SW 1271 (cell line): ENCODE measurements around the gene TIPRL.
"Not testable (repeated sequence)": the region's sequence is repeated elsewhere in the genome, so short reads cannot be mapped to it uniquely, and the experiment has no call there.

Experiments used
- DNase-seq, 2 experiments: peaks; one replicate each; lab custom pipeline; 2025; lab: John Stamatoyannopoulos, UW

TIPRL gene

DNA sequence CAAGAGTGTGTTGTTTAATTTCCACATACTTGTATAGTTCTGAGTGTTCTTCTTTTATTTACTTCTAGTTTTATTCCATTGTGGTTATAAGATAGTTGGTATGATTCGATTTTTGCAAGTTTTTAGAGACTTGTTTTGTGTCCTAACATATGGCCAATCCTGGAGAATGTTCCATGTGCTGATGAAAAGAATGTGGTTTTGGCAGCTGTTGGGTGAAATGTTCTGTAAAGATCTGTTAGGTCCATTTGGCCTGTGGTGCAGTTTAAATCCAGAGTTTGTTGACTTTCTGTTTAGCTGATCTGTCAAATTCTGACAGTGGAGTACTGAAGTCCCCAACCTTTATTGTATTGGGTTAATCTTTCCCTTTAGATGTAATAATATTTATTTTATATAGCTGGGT, 19.5 kb upstream of the TIPRL start:
- DNase-seq = no peak

GRCh38 chr1:168159979-168160378, 18.8 kb upstream of the TIPRL start:
- DNase-seq = no peak

DNA sequence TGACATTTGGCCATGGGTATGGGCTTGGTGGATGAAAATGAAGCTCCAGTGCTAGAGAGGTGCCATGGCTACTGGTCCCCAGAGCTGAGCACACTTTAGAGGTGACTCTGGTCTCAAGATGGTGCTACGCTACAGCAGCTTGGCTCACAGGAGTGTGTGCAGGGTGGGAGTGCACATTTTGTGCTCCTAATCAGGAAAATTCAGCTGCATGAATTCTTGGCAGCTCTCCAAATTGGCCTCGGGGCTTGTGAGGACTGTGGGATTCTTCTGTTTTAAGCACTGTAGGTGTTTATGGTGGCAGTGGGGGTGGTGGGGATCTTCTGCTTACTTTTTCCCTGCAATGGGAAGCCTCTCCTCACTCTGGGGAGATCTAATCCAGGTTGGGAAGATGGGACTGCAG, 17.3 kb upstream of the TIPRL start:
- no peak for DNase-seq

- DNase-seq = no peak
Observed at GRCh38 chr1:168163670-168164069, 15.1 kb upstream of the TIPRL start.

GRCh38 chr1:168164771-168165170, 14.0 kb upstream of the TIPRL start:
- no peak for DNase-seq

DNA sequence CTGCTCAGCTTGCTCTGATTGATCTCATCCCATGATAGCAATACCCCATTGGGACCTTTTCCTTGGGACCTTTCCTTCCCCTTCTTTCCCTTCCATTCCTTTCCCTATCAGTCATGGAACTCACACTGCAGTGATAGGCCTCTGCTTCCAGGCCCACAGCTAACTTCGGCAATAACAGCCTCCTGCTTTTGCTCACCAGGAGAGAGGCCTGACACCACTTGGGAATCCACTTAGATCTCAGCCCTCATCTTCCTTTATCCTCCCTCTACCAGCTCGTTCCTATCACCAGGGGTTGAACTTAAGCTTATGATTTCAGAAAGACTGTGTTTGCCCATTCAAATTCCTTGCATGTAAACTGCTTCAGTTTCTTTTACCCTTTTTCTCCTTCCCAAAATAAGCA, 11.0 kb upstream of the TIPRL start:
- no peak for DNase-seq

DNA sequence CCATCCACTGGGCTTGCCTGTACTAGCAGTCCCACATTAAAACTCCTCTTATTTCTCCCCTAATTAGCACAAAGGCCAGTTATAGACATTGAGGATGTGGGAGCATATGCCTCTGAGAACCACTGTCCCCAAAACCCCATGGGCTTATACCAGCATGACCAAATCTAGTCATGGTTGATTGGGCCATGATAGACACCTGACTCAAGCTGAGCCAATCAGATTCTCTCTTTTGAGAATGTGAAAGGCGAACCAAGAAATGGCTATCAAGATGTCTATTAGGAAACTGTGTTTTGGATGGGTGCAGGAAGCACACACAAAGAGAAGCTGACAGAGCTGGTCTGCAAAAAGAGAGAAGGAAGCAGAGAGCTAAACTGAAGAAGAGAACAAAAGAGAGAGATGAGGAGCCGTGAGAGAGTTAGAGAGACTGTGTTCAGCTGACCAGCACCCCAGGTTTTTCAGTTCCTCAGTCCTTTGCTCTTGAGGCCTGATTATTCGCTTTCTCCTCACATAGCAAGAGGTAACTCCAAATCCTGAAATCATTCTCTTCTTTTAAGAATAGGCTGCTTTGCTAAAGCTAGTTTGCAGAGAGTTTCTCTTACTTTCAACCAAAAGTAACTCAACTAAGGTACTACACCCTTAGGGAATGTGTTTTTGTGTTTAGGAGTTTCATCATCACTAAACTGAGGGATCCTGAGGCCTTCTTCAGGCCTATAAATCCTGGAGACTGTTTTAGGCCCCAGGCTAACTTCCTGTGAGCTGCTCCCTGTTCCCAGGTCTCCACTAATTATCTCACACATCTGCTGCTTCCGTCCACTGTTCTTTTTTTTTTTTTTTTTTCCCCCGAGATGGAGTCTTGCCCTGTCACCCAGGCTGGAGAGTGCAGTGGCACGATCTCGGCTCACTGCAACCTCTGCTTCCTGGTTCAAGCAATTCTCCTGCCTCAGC, 7.9 kb upstream of the TIPRL start:
- DNase-seq = no peak

- DNase-seq = no peak
Observed at GRCh38 chr1:168172250-168172915, 6.4 kb upstream of the TIPRL start.

GRCh38 chr1:168178227-168178637, 530 bp upstream of the TIPRL start:
- no peak for DNase-seq

DNA sequence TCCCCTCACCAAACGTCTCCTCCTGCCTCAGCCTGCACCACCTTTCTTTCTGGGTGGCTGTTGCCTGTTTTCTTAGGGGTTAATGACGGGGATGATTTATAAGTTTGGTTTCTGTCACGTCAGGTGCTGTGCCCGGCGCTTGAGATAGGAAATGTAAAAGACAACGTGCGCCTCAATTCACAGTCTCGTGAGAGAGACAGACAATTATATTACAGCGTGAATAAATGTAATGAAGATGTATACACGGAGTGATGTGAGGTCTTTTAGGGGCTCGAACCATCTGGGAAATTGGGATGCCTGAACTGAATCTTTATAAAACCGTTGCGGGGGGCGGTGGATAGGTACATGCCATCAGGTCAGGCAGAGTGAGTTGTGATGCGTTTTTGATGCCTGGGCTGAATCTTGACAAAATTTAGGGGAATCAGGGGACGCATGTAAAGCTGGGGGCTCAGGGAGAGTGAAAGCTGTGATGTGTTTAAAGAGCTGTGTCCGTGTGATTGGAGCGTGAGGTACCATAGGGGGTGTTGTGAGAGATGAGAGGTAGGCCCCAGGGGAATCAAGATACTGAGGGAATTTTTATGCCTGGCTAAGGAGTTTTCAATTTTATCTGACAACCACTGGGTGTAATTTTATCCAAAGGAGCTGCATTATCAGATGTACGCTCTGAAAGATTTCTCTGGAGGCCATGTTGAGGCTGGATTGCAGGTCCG, 831 bp downstream of the TIPRL start:
- DNase-seq = no peak

- DNase-seq = no peak
Observed at GRCh38 chr1:168180148-168180524, 1.4 kb downstream of the TIPRL start.

DNA sequence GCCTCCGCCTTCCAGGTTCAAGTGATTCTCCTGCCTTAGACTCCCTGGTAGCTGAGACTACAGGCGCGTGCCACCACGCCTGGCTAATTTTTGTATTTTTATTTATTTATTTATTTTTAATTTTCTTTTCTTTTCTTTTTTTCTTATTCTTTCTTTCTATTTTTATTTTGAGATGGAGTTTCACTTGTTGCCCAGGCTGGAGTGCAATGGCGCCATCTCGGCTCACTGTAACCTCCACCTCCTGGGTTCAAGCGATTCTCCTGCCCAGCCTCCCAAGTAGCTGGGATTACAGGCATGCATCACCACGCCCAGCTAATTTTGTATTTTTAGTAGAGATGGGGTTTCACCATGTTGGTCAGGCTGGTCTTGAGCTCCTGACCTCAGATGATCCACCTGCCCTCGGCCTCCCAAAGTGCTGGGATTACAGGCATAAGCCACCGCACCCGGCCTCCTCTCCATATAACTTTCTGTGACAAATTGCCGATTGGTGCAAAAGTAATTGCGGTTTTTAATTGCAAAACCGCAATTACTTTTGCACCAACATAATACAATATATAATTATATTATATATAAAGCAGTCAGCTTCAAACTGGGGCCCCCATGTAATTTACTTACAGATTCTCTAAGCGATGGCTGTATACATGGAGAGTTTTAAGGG, 2.4 kb downstream of the TIPRL start:
- DNase-seq = not testable (repeated sequence)

DNA sequence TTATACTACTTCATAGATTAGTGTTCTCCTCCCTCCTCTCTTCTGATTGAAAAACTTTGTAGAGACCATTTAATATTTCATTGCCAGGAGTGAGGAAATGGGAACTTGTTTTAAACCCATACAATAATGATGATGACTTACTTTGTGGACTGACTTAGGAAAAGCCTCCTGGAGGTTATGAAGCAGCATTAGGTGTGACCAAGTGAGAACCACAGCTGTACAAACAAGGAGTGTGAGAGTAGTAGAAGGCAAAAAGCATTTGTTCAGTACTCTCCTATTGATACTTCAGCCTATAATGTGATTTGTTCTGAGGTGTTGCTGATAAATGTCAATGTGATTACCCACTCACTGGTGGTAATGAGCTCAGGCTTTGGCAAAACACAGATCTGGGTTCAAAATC, 8.4 kb downstream of the TIPRL start:
- DNase-seq = no peak

- DNase-seq = no peak
Observed at GRCh38 chr1:168190403-168190802, 11.6 kb downstream of the TIPRL start.

GRCh38 chr1:168195199-168196135, 16.7 kb downstream of the TIPRL start:
- no peak for DNase-seq

GRCh38 chr1:168199056-168199455, 20.3 kb downstream of the TIPRL start:
- no peak for DNase-seq

- no peak for DNase-seq
Observed at GRCh38 chr1:168202941-168203654, 24.3 kb downstream of the TIPRL start.

DNA sequence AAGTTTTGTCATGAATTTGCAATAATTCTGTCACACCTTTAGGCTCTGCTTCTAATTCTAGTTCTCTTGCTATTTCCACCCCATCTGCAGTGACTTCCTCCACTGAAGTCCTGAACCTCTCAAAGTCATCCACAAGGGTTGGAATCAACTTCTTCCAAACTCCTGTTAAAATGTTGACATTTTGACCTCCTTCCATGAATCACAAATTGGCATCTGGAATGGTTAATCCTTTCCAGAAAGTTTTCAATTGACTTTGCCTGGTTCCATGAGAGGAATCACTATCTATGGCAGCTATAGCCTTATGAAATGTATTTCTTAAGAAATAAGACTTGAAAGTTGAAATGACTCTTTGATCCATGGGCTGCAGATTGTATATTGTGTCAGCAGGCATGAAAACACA, 27.3 kb downstream of the TIPRL start:
- DNase-seq = no peak

DNA sequence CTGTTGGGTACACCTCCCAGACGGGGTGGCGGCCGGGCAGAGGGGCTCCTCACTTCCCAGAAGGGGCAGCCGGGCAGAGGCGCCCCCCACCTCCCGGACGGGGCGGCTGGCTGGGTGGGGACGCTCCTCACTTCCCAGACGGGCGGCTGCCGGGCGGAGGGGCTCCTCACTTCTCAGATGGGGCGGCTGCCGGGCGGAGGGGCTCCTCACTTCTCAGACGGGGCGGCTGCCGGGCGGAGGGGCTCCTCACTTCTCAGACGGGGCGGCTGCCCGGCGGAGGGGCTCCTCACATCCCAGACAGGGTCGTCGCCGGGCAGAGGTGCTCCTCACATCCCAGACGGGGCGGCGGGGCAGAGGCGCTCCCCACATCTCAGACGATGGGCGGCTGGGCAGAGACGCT, 28.9 kb downstream of the TIPRL start:
- not testable (repeated sequence) for DNase-seq

DNA sequence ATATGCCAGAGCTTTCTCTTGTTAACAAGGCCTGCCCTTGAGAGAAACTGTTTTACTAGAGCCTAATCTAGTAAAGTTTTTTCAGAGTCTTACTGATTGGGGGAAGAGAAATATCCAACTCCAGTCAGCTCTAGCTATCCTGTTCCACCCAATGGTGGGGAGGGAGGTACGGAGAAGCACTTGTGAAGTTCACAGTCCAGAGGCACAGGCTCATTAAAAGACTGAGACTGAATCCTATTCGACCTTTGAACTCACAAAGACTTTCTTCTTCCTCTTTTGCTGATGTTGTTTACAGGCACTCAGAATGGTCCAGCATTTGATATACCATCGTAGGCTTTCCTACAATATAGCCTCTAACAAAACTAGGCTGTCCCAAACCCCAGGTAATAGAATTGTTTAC, 31.6 kb downstream of the TIPRL start:
- DNase-seq = no peak
